ENCODE measurements around the gene KLHL35.

KLHL35 gene

DNA sequence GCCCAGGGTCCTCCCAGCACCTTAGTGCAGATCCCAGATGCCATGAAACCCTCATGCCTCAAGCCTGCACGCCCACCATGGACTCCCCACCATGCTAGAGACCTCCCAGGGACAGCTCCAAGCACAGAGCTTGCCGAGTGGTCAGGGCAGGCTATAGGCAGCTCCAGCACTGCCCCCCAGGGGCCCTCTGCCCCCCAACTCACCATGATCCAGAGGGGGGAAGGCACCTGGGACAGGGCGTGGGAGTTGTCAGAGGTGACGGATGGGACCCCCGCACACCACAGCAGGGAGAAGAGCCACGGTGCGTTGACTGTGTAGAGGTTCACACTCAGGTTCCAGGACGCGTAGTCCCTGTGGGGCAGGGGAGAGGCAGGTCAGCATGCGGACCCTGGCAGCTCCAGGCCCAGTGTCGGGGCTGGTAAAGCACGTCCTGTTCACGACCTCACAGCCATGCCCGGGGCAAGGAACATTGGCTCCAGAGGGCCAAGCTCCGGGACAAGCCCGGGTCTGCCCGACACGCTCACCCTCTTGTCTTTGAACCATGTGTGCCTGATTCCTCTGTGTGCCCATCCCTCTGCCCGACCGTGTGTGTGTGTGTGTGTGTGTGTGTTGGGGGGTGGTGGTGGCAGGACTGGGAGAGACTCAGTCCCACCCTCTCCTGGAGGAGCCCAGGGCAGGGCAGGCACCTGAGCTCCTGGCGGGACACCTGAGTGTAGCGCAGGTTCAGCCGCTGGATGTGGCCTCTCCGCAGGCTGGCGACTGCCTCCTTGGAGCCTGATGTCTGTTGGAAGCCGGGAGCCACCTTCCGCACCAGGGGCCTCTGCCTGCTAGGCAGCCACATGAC, 8.2 kb upstream of the KLHL35 start:
- DNase-seq, result no peak

DNA sequence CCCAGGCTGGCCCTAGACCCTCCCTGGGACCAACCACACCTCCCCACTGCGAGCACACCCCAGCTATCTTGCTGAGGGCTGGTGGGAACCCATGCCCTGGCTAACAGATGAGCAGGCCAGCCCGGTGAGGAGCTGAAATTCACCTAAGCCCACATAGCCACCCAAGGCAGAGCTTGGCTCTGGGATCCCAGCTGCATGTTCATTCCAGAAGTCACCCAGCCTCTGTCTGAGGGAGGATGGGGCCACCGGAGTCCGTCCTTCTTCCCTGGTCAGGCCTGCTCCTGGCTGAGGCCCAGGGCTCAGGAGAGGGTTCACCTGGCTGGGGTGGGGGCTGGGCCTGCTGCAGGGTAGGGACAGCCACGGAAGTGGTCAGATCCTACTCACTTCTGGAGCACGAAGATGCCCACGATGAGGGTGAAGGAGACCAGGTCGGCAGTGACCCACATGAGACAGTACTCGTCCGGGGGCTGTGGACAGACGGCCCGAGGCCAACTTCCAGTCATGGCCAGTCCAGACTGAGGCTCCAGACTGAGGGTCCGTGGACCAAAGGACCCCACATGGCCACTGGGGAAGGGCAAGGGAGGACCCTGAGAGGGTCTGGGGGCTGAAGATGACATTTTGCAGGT, 6.6 kb upstream of the KLHL35 start:
- DNase-seq, result no peak

GRCh38 chr11:75439026-75439425, 6.0 kb upstream of the KLHL35 start:
- DNase-seq, result no peak

DNA sequence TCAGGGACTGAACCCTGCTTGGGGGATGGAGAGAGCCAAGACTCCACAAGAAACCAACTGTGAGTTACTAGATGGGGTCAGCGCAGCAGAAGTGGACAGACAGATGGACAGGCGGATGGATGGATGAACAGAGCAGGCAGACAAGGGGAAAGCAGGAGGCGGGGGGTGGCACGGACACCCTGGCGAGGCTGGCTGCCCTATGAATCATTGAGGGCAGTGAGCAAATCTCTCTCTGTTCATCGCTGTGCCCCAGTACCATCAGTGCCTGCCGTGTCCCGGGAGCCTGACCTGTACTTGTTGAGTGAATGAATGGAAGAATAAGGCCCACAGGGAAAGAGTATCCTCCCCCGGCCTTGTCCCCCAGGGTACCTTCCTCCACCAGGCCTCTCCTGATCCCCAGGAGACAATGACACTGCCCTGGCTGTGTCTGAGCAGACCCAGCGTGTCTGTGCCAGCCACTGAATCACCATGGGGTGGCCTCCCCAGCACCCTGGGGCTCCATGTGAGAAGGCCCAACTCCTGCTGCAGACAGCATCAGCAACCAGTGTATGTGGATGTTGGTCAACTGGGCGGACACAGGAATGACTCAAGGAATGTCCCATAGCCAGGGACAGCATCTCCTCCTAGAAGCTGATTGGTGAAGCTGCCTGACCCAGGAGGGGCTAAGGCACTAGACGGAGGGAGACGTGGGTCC, 5.1 kb upstream of the KLHL35 start:
- no peak for DNase-seq

DNA sequence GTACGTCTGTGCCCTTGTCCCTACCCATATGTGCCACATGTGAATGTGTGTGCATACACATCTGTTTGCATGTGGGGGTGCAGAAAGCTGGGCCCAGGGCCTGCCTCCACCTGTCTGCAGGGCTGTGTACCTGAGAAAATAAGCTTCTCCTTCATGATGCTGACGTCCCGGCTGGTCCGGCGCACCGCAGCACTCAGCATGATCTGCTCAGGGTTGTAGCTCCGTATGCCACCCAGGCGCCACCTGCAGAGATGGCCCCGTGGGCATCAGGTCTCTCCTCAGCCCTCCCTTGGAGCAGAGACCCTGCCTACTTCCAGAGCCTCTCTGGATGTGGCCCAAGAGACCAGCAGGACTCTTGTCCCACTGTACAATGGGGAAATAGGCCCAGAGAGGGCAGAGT, 3.8 kb upstream of the KLHL35 start:
- DNase-seq, result no peak

- no peak for DNase-seq
Measured at GRCh38 chr11:75435571-75435925, 2.5 kb upstream of the KLHL35 start.

DNA sequence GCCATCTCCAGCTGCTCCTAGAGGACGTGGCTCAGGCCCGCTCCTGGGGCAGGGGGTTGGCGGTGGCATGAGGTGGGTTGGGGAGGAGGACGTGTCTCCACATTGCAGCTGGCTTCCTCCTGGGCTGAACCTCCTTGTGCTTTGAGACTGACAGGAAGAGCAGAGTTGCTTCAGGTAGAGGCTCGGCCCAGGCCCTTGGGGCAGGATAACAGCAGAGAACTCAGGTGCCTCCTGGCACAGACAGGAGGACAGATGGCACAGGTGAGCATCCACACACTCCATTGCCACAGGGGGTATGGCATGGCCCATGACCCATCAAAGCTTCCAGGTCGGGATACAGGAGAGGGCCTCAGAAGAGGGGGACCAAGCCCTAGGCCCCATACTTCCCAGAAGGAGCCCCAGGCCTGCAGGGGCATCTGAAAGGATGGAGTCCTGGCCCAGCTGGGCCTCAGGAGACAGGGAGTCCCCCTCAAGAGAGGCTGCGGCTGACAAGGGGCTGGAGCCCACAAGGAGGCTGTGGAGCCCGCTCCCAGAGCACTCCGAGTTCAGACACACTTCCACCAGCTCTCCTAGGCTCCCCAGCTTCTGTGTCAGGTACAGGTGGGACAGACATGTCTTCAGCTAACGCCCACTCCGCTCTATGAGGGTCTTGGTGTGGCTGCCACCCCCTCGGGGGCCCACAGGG, 2.0 kb upstream of the KLHL35 start:
- DNase-seq, result no peak

DNA sequence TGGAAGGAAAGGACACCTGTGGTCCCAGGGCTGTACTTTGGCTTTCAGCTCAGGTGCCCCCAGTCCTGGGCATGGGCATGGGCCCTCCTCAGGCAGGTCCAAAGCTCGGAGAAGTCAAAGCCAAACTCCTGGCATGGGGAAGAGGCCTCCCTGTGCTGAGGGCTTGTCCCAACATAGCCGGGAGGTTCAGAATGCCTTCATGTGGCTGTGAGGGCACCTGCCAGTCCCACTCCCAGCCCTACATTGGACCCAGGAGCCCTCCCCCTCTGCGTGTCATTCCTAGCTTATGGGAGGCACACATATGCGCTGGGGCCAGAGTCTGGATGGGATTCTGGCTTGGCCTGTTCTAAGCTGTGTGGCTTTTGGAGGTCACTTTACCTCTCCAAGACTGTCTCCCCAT, 1.0 kb upstream of the KLHL35 start:
- DNase-seq, result no peak

DNA sequence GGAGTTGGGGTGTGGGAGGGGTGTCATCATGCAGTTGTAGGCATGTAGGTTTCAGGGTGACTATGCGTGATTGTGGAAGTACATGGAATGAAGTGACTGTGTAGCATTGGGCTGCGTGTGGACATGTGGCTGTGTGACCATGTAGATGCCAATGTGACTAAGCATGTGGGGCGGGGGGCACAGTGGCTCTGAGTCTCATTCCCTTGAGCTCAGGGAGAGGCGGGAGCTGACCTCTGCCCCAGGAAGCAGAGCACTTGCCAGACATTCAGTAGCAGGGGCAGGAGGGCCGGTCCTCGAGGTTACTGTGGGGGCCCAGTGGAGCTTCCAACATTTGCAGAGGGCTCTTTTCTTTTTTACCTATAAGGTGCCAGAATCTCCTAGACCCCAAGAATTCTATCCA, 440 bp upstream of the KLHL35 start:
- DNase-seq, result no peak

- no peak for DNase-seq
Measured at GRCh38 chr11:75431533-75432525, 1.2 kb downstream of the KLHL35 start.

DNA sequence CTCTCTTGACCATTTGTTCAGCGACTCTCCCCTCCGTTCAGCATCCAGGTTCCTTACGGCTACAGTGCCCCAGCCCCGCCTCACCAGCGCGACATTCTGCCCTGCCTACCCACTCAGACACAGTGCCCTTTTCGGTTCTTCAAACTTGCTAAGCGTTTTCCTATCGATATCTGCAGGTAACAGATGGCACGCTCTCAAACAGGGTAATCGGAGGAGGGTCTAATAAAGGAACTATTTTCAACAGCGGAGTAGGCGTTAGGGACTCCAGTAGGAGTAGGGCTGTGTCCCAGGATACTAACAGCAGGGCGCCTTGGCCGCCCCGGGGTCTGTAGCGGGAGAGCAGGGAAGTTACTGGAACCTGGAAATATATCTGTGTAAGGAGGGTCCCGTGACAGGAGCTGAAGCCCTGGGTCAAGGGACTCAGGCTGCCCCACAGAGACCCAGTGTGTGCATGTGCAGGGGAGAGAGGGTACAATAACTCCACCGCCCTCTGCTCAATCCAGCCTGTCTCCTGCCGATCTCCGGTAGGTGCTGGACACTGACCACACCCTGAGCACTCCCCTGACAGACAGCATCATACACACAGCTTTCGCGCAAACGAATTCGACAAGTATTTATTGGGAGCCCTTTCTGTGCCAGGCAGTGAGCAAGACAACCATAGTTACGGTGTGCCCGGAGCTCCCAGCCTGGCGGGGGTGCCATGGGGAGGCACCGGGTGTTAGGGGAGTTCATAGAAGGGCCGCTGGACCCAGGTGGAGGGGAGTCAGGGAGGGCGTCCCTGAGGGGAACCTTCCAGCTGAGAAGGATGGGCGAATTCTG, 2.1 kb downstream of the KLHL35 start:
- DNase-seq, result no peak

- no peak for DNase-seq
Measured at GRCh38 chr11:75429902-75430713, 2.9 kb downstream of the KLHL35 start.

DNA sequence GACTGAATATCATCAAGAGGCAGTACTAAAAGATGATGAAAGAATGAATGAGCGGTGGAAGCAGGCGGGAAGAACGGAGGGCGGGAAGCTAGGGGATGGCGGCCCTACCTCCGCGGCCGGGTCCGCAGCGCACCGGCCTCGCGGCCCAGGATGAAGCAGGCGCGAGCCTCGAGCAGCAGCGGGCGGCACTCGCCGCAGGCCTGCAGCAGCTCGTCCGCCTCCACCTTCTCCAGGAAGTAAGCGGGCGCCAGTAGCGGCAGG, 3.4 kb downstream of the KLHL35 start:
- DNase-seq, result no peak

DNA sequence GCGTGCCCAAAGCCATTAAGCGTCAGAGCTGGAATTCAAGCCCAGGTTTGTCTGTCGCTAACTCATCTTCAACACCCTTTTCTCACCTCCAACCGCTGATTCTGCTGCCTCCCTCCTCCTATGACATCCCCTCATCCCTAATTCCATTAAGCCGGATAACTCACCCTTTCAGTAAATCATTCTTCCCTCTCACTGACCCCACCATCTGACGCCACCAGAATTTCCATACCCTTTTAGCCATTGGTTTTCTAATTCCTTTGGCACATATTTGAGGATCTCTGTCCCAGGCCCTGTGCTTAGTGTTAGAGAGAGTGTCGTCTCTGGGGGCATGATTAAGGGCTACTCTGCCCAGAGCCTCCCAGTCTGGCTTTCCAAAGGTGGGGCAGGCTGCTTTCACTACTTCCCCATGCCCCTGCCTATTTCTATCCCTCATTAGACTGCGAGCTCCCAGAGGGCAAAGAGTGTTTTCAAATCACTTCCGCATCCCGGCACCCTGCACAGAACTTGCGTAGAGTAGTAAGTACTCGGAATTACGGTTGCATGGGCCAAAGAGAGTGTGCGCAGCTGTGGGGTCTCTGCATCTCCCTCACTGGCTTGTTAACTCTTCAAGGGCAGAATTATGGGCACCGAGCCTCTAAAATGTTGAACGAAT, 3.9 kb downstream of the KLHL35 start:
- DNase-seq, result no peak

DNA sequence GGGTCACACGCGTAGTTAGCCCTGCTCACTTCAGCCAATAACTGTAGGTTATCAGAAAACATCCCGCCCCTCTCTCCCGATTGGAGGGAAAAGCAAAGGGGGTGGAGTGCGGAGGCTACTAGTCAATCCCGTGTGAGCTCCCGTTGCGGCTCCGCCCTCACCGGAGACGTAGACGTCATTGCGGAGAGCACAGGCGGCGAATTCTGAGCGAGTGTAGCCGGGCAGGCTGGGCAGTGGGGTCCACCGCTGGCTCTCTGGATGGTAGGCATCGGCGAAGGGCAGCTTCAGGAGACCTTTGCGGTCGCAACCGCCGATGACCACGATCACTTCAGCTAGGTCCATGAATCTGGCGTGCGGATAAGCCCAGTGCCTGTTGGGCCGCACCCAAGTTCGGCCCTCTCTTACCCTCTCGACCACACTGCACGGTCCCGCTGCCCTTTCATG, 4.7 kb downstream of the KLHL35 start:
- DNase-seq, result no peak

- DNase-seq, result no peak
Measured at GRCh38 chr11:75427181-75427580, 5.8 kb downstream of the KLHL35 start.

DNA sequence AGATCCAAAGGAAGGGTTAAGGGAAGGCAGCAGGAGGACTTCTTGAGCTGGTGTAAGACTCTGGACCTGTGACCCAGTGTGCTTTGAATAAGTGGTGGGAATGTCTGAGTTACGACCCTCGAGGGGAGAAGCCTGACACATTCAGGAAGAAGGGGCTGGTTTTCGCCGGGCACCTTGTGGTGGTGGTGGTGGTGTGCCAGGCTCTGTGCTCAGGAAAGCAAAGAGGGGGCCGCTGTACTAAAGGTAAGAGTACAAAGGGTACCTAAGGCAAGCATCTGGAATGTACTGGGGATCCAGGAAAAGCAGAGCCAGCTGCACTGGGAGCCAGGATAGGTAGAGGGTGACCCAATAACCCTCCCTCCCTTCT, 6.3 kb downstream of the KLHL35 start:
- no peak for DNase-seq

GRCh38 chr11:75425422-75425821, 7.6 kb downstream of the KLHL35 start:
- DNase-seq, result no peak

DNA sequence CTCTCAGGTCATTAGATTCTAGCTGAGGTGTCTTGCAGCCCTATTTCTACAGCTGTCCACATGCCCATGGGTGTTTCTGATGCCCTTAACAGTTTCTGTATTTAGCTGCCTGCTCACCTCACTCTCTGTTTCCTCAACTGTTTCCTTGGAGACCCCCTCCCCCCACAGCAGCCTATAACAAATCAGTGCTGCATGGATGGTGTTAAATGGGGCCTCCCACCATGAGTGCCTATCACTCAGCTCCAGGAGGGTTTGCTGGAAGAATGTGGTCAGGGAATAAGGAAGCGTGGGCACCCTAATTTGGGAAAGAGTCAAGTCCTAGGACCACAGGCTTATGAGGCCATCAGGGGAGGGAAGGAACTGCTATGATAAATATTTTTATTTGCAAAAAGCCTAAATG, 8.6 kb downstream of the KLHL35 start:
- no peak for DNase-seq

GRCh38 chr11:75423721-75424120, 9.3 kb downstream of the KLHL35 start:
- DNase-seq, result no peak

Measured in NCI-H2107 (cell line).